Stimulated activated CD8-positive, alpha-beta memory T cell treated with anti-CD3 and anti-CD28 coated beads, Interleukin-7, amount 100 ng/mL, for 48 hours (primary cell): Measurements from ENCODE around the gene AOC1.

Experiments used
- DNase-seq, 2 donors: peaks; one replicate each; pipeline ENCODE4 v3.0.0-alpha.2; 2020; ENCODE audit warnings: low read depth in 1 of 2; ENCODE audit errors: extremely low read depth in 1 of 2

Gene AOC1

DNA sequence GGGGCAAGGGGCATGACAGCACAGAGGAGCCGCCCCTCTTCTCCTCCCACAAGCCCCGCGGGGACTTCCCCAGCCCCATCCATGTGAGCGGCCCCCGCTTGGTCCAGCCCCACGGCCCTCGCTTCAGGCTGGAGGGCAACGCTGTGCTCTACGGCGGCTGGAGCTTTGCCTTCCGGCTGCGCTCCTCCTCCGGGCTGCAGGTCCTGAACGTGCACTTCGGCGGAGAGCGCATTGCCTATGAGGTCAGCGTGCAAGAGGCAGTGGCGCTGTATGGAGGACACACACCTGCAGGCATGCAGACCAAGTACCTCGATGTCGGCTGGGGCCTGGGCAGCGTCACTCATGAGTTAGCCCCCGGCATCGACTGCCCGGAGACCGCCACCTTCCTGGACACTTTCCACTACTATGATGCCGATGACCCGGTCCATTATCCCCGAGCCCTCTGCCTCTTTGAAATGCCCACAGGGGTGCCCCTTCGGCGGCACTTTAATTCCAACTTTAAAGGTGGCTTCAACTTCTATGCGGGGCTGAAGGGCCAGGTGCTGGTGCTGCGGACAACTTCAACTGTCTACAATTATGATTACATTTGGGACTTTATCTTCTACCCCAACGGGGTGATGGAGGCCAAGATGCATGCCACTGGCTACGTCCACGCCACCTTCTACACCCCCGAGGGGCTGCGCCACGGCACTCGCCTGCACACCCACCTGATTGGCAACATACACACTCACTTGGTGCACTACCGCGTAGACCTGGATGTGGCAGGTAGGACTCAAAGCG lies 5.1 kb downstream of the AOC1 start:
- DNase-seq, result no peak

DNA sequence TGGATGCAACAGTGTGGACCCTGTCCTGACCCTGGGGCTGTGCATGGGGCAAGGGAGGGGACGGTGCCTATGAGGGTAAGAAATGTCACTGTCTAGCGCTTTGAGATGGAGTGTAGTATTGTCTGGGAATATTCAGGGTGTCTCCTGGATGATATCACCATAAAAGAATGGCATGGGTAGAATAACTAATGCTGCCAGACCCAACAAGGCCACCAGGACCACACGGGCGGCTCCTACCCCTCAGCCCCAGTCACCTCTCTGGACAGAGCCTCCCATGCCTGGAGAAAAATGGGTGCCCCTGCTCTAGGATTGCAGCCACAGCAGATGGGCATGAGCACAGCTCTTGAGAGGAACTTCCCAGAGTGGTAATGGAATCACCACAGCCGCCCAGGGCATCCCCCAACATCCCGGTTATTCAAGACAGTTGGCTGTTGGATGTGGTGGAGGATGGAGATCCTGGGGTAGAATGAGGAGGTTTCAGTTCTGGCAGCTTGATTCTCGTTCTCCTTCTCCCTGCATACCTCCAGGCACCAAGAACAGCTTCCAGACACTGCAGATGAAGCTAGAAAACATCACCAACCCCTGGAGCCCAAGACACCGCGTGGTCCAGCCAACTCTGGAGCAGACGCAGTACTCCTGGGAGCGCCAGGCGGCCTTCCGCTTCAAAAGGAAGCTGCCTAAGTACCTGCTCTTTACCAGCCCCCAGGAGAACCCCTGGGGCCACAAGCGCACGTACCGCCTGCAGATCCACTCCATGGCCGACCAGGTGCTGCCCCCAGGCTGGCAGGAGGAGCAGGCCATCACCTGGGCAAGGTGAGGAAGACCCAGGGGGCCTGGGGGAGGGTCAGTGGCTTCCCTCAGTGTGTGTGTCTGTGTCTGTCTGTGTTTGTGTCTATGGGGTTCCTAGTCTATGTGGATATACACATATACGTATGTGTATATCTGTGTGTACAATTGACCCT lies 6.2 kb downstream of the AOC1 start:
- DNase-seq, result no peak

DNA sequence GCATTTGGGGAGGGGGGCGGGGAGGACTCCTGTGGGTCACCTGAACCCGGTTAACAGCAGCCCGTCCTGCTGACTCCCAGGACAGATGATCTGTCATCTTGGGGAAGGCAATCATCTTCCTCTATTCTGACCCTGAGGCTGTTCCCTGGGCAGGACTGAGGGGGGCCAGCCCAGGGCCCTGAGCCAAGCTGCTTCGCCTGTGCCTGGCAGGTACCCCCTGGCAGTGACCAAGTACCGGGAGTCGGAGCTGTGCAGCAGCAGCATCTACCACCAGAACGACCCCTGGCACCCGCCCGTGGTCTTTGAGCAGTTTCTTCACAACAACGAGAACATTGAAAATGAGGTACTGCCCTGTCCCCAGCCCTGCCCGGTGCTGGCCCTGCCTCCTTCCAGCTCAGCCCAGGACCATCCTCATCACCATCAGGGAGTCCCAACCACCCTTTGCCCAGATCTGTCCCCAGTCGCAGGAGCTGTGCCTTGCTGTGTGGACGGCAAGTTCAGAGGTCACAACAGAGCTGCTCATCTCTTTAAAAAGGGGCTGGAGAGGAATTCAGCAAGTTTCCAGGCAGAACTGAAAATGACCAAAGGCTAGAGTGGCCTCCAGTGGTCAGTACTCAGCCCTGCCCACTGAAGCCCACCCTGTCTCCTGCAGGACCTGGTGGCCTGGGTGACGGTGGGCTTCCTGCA lies 8.1 kb downstream of the AOC1 start:
- no peak for DNase-seq

DNA sequence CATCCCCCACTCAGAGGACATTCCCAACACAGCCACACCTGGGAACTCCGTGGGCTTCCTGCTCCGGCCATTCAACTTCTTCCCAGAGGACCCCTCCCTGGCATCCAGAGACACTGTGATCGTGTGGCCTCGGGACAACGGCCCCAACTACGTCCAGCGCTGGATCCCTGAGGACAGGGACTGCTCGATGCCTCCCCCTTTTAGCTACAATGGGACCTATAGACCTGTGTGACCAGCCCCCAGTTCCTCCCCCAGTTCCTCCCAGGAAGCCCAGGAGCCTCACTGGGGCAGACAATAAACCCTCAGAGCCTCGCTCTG lies 8.6 kb downstream of the AOC1 start:
- DNase-seq, result no peak

DNA sequence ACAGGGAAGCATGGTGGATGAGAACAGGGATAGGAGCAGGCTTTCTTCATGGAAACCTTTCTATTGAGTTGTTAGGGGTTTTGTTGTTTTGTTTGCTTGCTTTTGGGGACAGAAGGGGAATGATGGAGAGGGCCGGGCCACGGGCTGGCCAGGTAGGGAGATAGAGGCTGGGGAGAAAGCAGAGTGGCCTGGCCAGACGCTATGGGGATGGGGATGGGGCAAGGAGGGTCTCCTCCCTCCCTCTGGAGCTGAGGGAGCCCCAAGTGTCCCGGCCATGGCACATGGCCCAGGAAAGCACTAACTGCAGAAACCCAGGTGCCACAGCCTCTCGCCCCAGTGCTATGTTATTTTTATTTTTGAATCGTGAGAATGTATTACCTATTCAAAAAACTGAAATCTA lies 10.0 kb downstream of the AOC1 start:
- no peak for DNase-seq

DNA sequence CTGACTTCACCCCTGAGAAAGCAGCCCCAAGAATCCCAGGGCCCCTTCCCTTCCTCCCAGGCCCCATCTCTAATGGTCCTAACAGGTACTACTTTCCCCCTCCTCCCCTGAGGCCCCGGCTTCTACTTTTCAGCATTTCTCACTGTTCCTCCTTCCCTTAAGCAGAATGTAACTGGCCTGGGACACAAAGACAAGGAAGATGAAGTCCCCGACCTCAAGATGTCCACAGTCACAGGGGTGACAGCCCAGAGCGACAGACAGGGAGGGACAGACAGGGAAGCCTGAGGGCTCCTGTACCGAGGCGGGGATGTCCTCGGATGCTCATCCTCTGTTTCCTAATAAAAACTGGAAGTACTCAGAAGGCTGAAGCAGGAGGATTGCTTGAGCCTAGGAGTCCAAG lies 11.6 kb downstream of the AOC1 start:
- DNase-seq, result no peak

DNA sequence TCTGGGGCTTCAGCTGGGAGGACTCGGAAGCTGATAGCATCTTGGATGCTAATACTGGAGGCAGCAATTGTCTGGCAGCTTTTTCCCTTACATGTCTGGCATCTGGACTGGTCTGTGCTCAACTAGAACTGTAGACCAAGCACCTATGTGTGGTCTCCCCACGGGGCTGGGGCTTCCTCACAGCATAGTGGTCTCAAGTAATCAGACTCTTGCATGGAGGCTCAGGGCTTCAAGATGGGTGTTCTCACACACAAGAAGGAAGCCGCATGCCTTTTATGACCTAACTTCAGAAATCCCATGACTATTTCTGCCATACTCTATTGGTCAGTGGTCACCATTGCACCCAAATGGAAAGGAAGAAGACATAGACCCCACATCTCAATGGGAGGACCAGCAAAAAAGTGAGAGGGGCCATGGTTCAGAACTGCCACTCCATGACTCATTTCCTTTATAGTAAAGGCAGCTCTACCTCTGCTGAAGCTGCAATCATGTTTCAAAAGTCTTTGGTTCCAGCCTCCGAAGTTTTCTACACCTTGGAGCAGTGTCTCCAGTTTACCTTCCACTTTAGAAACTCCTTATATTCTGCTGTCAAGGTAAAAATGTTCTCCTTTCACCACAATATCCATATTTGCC lies 14.7 kb downstream of the AOC1 start:
- no peak for DNase-seq

DNA sequence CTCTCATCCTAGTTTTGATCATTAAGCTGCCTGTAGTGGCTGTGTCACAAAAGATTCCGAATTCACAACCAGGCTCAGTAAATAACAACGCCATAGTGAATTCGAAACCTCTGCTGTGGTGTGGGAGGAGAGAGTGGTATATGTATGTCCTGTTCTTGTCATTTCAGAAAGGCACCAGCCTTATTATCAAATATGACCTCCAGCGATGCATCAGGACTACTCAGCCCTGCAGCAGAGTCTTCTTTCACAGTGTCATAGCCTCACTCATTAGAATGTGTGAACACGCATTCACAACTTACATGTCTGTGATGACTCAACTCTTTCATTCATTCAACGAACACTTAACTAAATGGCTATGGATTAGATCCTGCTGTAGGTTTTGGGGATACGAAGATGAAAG lies 15.3 kb downstream of the AOC1 start:
- no peak for DNase-seq

DNA sequence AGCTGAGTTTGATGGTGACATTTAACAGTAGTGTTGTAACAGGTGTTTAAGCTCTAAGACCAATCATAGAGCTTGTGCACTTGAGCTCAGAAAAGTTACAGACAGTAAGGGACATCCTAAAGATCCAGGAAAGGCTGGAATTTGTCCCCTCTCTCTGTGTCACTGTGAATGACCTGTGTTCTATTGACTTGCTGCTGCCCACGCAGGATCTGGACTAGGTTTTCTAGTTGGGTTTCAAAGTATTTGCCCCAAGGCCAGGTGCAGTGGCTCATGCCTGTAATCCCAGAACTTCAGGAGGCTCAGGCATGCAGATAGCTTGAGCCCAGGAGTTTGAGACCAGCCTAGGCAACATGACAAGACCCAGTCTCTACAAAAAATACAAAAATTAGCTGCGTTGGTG lies 17.1 kb downstream of the AOC1 start:
- DNase-seq, result no peak

DNA sequence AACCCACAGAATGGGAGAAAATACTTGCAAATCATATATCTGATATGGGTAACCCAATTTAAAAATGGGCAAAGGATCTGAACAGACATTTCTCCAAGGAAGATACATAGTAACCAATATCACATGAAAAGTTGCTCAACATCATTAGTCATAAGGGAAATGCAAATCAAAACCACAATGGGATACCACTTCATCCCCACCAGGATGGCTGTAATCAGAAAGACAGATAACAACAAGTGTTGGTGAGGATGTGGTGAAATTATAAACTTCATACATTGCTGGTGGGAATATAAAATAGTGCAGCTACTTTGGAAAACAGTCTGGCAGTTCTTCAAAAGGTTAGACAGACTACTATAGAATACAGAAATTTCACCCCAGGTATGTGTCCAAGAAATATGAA lies 19.3 kb downstream of the AOC1 start:
- DNase-seq, result no peak

DNA sequence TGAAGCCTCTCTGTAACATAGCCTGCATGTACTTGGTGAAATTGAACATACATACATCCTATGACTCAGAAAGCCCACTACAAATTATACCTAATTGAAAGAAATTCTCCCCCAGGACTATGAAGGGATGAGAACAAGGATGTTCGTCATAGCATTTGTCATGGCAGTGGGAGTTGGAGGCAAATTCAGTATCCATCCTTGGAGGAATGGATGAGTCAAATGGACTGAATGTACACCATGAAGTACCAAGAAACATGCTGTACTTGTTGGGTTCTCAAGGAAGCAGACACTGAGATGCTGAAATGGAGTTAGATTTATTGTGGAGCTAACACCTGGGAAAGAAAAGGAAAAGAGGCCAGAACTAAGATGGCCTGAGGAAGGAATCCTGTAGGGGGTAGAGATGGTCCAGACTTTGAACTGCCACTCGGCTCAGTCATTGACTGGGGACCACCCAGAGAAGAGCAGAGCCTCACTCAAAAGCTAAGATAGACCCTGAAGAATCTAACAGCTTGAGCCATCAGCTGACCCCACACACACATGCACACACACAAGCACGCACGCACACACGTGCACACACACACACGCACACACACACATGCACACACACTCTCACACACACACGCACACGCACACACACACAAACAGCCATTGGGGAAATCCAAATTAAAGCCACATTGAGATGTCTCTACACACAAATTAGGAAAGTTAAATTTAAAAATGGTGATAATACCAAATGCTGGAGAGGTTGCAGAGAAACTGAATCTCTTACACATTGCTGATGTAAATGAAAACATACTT lies 22.3 kb downstream of the AOC1 start:
- DNase-seq, result no peak

DNA sequence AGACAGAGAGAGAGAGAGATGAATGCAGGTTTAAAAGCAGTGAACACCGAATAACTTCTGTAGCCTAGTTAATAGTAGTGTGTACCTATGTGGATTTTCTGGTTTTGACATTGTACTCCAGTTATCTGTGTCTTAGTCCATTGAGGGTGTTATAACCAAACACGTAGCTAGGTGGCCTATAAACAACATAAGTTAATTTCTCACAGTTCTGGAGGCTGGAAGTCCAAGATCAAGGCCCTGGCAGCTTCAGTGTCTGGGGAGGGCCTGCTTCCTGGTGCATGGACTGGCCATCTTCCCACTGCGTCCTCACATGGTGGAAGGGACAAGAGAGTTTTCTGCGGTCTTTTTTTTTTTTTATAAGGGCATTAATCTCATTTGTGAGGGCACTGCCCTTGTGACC lies 23.5 kb downstream of the AOC1 start:
- DNase-seq, result no peak

DNA sequence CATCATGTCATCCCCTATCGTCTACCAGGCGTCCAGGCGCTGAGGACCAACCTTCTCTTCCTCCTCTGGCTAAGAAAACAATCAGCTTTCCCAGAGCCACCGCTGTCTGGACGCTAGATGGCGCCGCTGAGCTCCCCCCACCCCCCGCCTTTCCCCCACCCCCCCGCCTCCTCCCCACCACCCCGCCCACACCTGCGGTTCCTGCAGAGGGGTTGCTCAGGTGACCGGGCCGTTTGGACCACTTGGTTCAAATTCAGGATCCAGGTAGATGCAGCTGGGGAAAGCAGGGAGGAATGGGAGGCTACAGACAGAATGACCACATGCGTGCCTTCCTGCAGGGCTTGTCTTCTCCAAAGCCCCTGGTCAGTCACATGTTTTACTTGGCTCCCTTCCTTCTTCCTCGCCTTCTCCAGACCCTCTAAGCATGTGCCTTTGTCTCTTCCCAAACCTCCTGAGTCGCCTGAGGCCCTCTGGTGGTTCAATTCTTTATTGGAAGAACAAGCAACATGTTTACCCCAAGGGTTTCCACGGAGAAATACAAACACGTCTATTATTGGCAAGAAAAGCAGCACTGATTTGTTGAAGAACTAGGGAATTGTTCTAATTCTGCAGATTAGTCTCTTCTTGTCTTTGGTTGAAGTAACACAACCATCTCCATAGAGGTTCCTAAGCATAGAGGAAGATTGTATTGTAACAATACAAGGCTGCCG lies 24.7 kb downstream of the AOC1 start:
- no peak for DNase-seq

DNA sequence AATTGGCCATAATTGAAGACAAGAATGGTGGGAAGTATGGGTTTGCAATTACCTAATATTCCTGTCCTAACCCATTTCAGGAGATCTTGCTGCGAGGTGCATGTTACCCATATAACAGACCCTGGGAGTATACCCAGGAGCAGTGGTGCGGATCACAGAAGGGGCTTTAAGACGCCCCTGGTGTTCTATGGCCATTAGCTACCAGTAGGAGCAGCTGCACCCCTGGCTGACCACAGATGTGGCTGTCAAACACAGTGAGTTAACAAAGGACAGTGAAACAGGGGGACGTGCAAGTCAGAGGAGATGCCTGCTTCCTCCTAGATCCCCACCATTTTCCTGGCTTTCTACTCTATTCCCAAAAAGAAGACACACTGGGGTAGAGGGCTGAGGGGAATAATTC lies 25.2 kb downstream of the AOC1 start:
- DNase-seq, result no peak

DNA sequence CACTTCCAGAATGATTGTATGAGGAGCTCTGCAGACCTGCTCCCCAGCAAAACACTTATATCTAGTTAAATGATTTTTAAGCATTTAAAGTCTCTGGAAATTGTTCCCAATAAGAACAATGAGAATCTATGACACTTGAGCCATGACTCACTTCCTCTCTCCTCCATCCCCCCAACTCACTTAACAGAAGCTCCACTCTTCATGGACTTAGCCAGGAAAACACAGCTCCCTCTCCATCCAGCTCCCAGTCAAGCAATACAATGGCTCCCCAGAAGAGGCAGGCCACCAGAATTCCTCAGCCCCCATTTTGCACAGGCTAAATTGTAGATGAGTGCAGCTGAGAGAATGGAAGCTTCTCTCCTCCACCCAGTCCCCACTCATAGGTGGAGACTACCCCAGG lies 27.0 kb downstream of the AOC1 start:
- DNase-seq, result no peak

DNA sequence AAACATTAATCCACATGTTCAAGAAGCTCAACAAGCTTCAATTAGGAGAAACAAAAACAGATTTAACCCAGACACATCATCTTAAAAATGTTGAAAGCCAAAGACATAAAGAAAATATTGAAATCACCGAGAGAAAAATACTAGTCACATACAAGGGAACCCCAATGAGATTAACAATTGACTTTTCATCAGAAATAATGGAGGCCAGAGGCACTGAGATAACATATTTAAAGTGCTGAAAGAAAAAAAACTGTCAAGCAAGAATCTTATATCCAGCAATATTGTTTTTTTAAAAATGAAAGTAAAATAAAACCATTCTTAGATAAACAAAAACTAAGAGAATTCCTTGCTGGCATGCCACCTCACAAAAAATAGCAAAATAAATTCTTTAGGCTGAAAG lies 28.9 kb downstream of the AOC1 start:
- DNase-seq, result no peak

DNA sequence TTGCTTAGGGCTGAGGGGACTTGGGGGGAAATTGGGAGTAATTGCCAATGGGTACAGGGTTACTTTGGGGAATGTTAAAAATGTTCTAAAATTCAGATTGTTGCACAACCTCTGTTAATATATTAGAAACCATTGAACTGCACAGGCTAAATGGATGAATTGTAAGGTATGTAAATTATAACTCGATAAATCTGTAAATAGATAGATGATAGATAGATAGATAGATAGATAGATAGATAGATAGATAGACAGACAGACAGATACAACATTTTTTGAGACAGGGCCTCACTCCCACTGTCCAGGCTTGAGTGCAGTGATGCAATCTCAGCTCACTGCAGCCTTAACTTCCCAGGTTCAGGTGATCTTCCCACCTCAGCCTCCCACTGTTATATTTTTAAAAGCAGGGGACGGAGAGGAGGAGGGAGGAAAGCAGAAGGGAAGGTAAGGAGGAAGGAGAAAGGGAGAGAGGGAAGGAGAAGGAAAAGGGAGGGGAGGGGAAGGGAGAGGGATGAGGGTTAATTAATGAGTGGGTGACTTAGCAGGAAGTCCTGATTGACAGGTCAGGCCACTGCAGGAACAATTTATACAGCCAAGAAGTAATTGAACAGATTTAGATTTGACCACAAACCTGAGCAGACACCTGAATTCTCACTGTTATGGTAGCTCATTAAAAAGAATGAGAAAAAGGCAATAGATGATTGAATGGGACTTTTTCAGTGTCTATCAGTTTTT lies 38.7 kb downstream of the AOC1 start:
- no peak for DNase-seq

DNA sequence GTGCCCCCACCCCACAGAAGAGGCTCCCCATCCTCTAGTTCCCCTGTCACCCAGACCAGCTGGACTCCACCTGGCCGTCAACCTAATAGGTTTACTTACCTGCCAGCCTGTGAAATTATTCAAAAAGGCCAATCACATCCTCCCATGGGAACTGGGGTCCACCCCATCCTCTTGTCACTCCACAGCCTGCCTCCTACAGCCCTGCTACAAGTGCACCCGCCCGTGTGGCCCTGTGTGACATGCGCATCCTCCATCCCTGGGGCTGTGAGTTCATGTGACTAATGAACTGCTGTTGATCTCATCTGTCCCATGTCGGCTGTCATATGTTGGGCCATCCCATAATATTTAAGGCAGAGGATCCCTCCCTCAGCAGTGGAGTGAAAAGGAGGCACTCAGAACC lies 39.4 kb downstream of the AOC1 start:
- DNase-seq, result no peak

DNA sequence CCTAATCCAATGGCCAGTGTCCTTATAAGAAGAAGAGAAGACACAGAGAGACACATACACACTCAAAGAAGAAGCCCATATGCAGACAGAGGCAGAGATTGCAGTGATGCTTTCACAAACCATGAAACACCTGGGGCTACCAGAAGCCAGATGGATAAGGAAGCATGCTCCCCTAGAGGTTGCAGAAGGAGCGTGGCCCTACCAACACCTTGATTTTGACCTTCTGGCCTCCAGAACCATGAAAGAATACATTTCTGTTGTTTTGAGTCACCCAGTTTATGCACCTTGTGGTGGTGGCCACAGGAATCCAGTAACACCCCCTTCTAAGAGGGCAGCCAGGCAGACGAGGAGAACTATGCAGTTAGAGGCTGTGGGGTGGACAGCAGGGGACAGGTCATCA lies 43.5 kb downstream of the AOC1 start:
- no peak for DNase-seq
